ENCODE data around the gene SCRN2.

Gene SCRN2

GRCh38 chr17:47801906-47802305 is 39.2 kb downstream of the SCRN2 start:
- Histone ChIP-seq H4K5ac (ENCODE audit: low read length) (no peak overlapping the region), H2BK5ac (ENCODE audit: low read length) (no peak overlapping the region), H3K27me3 (ENCODE audit: insufficient read depth, low read length, poor library complexity) (no peaks in the 10 kb centered on the region), H3K36me3 (ENCODE audit: control insufficient read depth, insufficient read depth, low read length) (no peaks in the 10 kb centered on the region), H3K18ac (ENCODE audit: low read length) (no peak overlapping the region), H2BK15ac (replicated peaks; ENCODE audit: low read depth) (no peak overlapping the region), H4K8ac (ENCODE audit: low read depth, low read length) (no peak overlapping the region), H3K4me2 (ENCODE audit: low read length) (no peak overlapping the region), H3K4me3 (ENCODE audit: low read length) (no peak overlapping the region), H3K56ac (ENCODE audit: low read length) (no peak overlapping the region), H3K9ac (ENCODE audit: low read length) (no peak overlapping the region), H3K4ac (ENCODE audit: low read depth, low read length) (no peak overlapping the region), H3K79me1 (ENCODE audit: low read length) (no peaks in the 10 kb centered on the region), H2AK5ac (ENCODE audit: low read length) (no peak overlapping the region), H3K23ac (ENCODE audit: low read length) (no peak overlapping the region), H3K79me2 (ENCODE audit: control insufficient read depth, insufficient read depth, low read length) (no peaks in the 10 kb centered on the region), H2BK120ac (ENCODE audit: low read depth, low read length) (no peak overlapping the region), H3K4me1 (ENCODE audit: control insufficient read depth, low read depth, low read length) (no peaks in the 10 kb centered on the region), H3K27ac (ENCODE audit: low read depth, low read length) (no peak overlapping the region)
- WGBS (ENCODE audit: extremely low coverage, insufficient coverage, low lambda C conversion rate), result no CpG with 5 or more reads among the region's 6 CpGs
- DNase-seq, result no peak

- H3K23ac ChIP-seq (ENCODE audit: low read length), result no peak overlapping the region
- H3K79me1 ChIP-seq (ENCODE audit: low read length), result no peaks in the 10 kb centered on the region
- no peak overlapping the region for H2AK5ac ChIP-seq (ENCODE audit: low read length)
- no peak overlapping the region for H3K4me2 ChIP-seq (ENCODE audit: low read length)
- no peak overlapping the region for H3K27ac ChIP-seq (ENCODE audit: low read depth, low read length)
- no peak overlapping the region for H3K56ac ChIP-seq (ENCODE audit: low read length)
- no peaks in the 10 kb centered on the region for H3K36me3 ChIP-seq (ENCODE audit: control insufficient read depth, insufficient read depth, low read length)
- H2BK15ac ChIP-seq (replicated peaks; ENCODE audit: low read depth), result no peak overlapping the region
- no peak overlapping the region for H3K4ac ChIP-seq (ENCODE audit: low read depth, low read length)
- H4K5ac ChIP-seq (ENCODE audit: low read length), result no peak overlapping the region
- no peak overlapping the region for H2BK120ac ChIP-seq (ENCODE audit: low read depth, low read length)
- no peaks in the 10 kb centered on the region for H3K4me1 ChIP-seq (ENCODE audit: control insufficient read depth, low read depth, low read length)
- no peak overlapping the region for H3K9ac ChIP-seq (ENCODE audit: low read length)
- no peak overlapping the region for H3K4me3 ChIP-seq (ENCODE audit: low read length)
- H3K18ac ChIP-seq (ENCODE audit: low read length), result no peak overlapping the region
- H3K27me3 ChIP-seq (ENCODE audit: insufficient read depth, low read length, poor library complexity), result no peaks in the 10 kb centered on the region
- no peak overlapping the region for H2BK5ac ChIP-seq (ENCODE audit: low read length)
- no peaks in the 10 kb centered on the region for H3K79me2 ChIP-seq (ENCODE audit: control insufficient read depth, insufficient read depth, low read length)
- H4K8ac ChIP-seq (ENCODE audit: low read depth, low read length), result no peak overlapping the region
- WGBS (ENCODE audit: extremely low coverage, insufficient coverage, low lambda C conversion rate), result no CpG with 5 or more reads among the region's 4 CpGs
- no peak for DNase-seq
These were observed 39.8 kb downstream of the SCRN2 start for GRCh38 chr17:47801176-47801765.

GRCh38 chr17:47800686-47801085 is 40.4 kb downstream of the SCRN2 start:
- no peaks in the 10 kb centered on the region for H3K36me3 ChIP-seq (ENCODE audit: control insufficient read depth, insufficient read depth, low read length)
- no peaks in the 10 kb centered on the region for H3K79me1 ChIP-seq (ENCODE audit: low read length)
- no peaks in the 10 kb centered on the region for H3K27me3 ChIP-seq (ENCODE audit: insufficient read depth, low read length, poor library complexity)
- H2BK5ac ChIP-seq (ENCODE audit: low read length), result no peak overlapping the region
- no peak for DNase-seq
- no CpG with 5 or more reads among the region's 12 CpGs for WGBS (ENCODE audit: extremely low coverage, insufficient coverage, low lambda C conversion rate)
- no peak overlapping the region for H3K4ac ChIP-seq (ENCODE audit: low read depth, low read length)
- no peak overlapping the region for H3K9ac ChIP-seq (ENCODE audit: low read length)
- H3K4me1 ChIP-seq (ENCODE audit: control insufficient read depth, low read depth, low read length), result no peaks in the 10 kb centered on the region
- H3K4me3 ChIP-seq (ENCODE audit: low read length), result no peak overlapping the region
- H3K18ac ChIP-seq (ENCODE audit: low read length), result no peak overlapping the region
- no peak overlapping the region for H3K56ac ChIP-seq (ENCODE audit: low read length)
- no peak overlapping the region for H2BK15ac ChIP-seq (replicated peaks; ENCODE audit: low read depth)
- H3K27ac ChIP-seq (ENCODE audit: low read depth, low read length), result no peak overlapping the region
- no peaks in the 10 kb centered on the region for H3K79me2 ChIP-seq (ENCODE audit: control insufficient read depth, insufficient read depth, low read length)
- H3K23ac ChIP-seq (ENCODE audit: low read length), result no peak overlapping the region
- no peak overlapping the region for H2AK5ac ChIP-seq (ENCODE audit: low read length)
- no peak overlapping the region for H2BK120ac ChIP-seq (ENCODE audit: low read depth, low read length)
- no peak overlapping the region for H4K5ac ChIP-seq (ENCODE audit: low read length)
- H4K8ac ChIP-seq (ENCODE audit: low read depth, low read length), result no peak overlapping the region
- no peak overlapping the region for H3K4me2 ChIP-seq (ENCODE audit: low read length)

- no CpG with 5 or more reads among the region's 2 CpGs for WGBS (ENCODE audit: extremely low coverage, insufficient coverage, low lambda C conversion rate)
- Histone ChIP-seq H4K5ac (ENCODE audit: low read length) (no peak overlapping the region), H2BK5ac (ENCODE audit: low read length) (no peak overlapping the region), H3K4me1 (ENCODE audit: control insufficient read depth, low read depth, low read length) (no peaks in the 10 kb centered on the region), H3K27ac (ENCODE audit: low read depth, low read length) (no peak overlapping the region), H3K79me1 (ENCODE audit: low read length) (no peaks in the 10 kb centered on the region), H3K27me3 (ENCODE audit: insufficient read depth, low read length, poor library complexity) (no peaks in the 10 kb centered on the region), H3K79me2 (ENCODE audit: control insufficient read depth, insufficient read depth, low read length) (no peaks in the 10 kb centered on the region), H2BK120ac (ENCODE audit: low read depth, low read length) (no peak overlapping the region), H3K4me3 (ENCODE audit: low read length) (no peak overlapping the region), H4K8ac (ENCODE audit: low read depth, low read length) (no peak overlapping the region), H3K36me3 (ENCODE audit: control insufficient read depth, insufficient read depth, low read length) (no peaks in the 10 kb centered on the region), H3K18ac (ENCODE audit: low read length) (no peak overlapping the region), H3K56ac (ENCODE audit: low read length) (no peak overlapping the region), H3K9ac (ENCODE audit: low read length) (no peak overlapping the region), H3K23ac (ENCODE audit: low read length) (no peak overlapping the region), H2AK5ac (ENCODE audit: low read length) (no peak overlapping the region), H3K4me2 (ENCODE audit: low read length) (no peak overlapping the region), H2BK15ac (replicated peaks; ENCODE audit: low read depth) (no peak overlapping the region), H3K4ac (ENCODE audit: low read depth, low read length) (no peak overlapping the region)
- peak; percentile 18 for DNase-seq
These were observed 43.3 kb downstream of the SCRN2 start for GRCh38 chr17:47797797-47798196.

GRCh38 chr17:47792979-47793378 is 48.1 kb downstream of the SCRN2 start:
- Histone ChIP-seq H3K18ac (ENCODE audit: low read length) (no peak overlapping the region), H4K8ac (ENCODE audit: low read depth, low read length) (no peak overlapping the region), H2BK120ac (ENCODE audit: low read depth, low read length) (no peak overlapping the region), H3K4me1 (ENCODE audit: control insufficient read depth, low read depth, low read length) (no peaks in the 10 kb centered on the region), H3K4me2 (ENCODE audit: low read length) (no peak overlapping the region), H3K79me1 (ENCODE audit: low read length) (no peaks in the 10 kb centered on the region), H2BK15ac (replicated peaks; ENCODE audit: low read depth) (no peak overlapping the region), H3K4ac (ENCODE audit: low read depth, low read length) (no peak overlapping the region), H3K36me3 (ENCODE audit: control insufficient read depth, insufficient read depth, low read length) (no peaks in the 10 kb centered on the region), H2AK5ac (ENCODE audit: low read length) (no peak overlapping the region), H3K27me3 (ENCODE audit: insufficient read depth, low read length, poor library complexity) (peaks cover 14% of the 10 kb centered on the region), H3K4me3 (ENCODE audit: low read length) (no peak overlapping the region), H2BK5ac (ENCODE audit: low read length) (no peak overlapping the region), H4K5ac (ENCODE audit: low read length) (no peak overlapping the region), H3K27ac (ENCODE audit: low read depth, low read length) (no peak overlapping the region), H3K79me2 (ENCODE audit: control insufficient read depth, insufficient read depth, low read length) (no peaks in the 10 kb centered on the region), H3K9ac (ENCODE audit: low read length) (no peak overlapping the region), H3K23ac (ENCODE audit: low read length) (no peak overlapping the region), H3K56ac (ENCODE audit: low read length) (no peak overlapping the region)
- WGBS (ENCODE audit: extremely low coverage, insufficient coverage, low lambda C conversion rate), result no CpG with 5 or more reads among the region's 6 CpGs
- DNase-seq, result no peak

- H3K4ac ChIP-seq (ENCODE audit: low read depth, low read length), result no peak overlapping the region
- H4K8ac ChIP-seq (ENCODE audit: low read depth, low read length), result no peak overlapping the region
- H3K9ac ChIP-seq (ENCODE audit: low read length), result no peak overlapping the region
- no peak overlapping the region for H3K18ac ChIP-seq (ENCODE audit: low read length)
- no CpG with 5 or more reads among the region's 1 CpG for WGBS (ENCODE audit: extremely low coverage, insufficient coverage, low lambda C conversion rate)
- H3K27ac ChIP-seq (ENCODE audit: low read depth, low read length), result no peak overlapping the region
- peaks cover 14% of the 10 kb centered on the region for H3K27me3 ChIP-seq (ENCODE audit: insufficient read depth, low read length, poor library complexity)
- H3K56ac ChIP-seq (ENCODE audit: low read length), result no peak overlapping the region
- H3K4me3 ChIP-seq (ENCODE audit: low read length), result no peak overlapping the region
- H2BK5ac ChIP-seq (ENCODE audit: low read length), result no peak overlapping the region
- H2AK5ac ChIP-seq (ENCODE audit: low read length), result no peak overlapping the region
- H3K79me2 ChIP-seq (ENCODE audit: control insufficient read depth, insufficient read depth, low read length), result no peaks in the 10 kb centered on the region
- no peak overlapping the region for H3K23ac ChIP-seq (ENCODE audit: low read length)
- H4K5ac ChIP-seq (ENCODE audit: low read length), result no peak overlapping the region
- no peak overlapping the region for H3K4me2 ChIP-seq (ENCODE audit: low read length)
- H2BK15ac ChIP-seq (replicated peaks; ENCODE audit: low read depth), result no peak overlapping the region
- H2BK120ac ChIP-seq (ENCODE audit: low read depth, low read length), result no peak overlapping the region
- H3K36me3 ChIP-seq (ENCODE audit: control insufficient read depth, insufficient read depth, low read length), result no peaks in the 10 kb centered on the region
- DNase-seq, result no peak
- no peaks in the 10 kb centered on the region for H3K4me1 ChIP-seq (ENCODE audit: control insufficient read depth, low read depth, low read length)
- H3K79me1 ChIP-seq (ENCODE audit: low read length), result no peaks in the 10 kb centered on the region
These were observed 48.6 kb downstream of the SCRN2 start for GRCh38 chr17:47792457-47792856.
